KMS-11 (cell line): ENCODE results near the gene CDH24.
"Not testable (repeated sequence)": the region's sequence is repeated elsewhere in the genome, so short reads cannot be mapped to it uniquely, and the experiment has no call there.

Source experiments
- H2AFZ ChIP-seq: fragments of 200-600 bp; sonication (generic); 2 replicates; pipeline ENCODE4 v1.6.1; 2016; ENCODE audit warnings: antibody characterized with exemption, mixed run types, low read depth
- H3K27ac ChIP-seq: fragments of 200-600 bp; sonication (generic); 2 replicates; pipeline ENCODE4 v1.6.1; 2016; ENCODE audit warnings: mild to moderate bottlenecking, mixed run types
- H3K27me3 ChIP-seq: fragments of 200-600 bp; sonication (generic); 2 replicates; pipeline ENCODE4 v1.6.1; 2017; ENCODE audit warnings: mild to moderate bottlenecking, low read depth, mixed run types, moderate library complexity; ENCODE audit not compliant: insufficient read depth
- H3K36me3 ChIP-seq: fragments of 200-600 bp; sonication (generic); 2 replicates; pipeline ENCODE4 v1.6.1; 2017; ENCODE audit warnings: mild to moderate bottlenecking, mixed run types; ENCODE audit not compliant: insufficient read depth
- H3K4me1 ChIP-seq: fragments of 200-600 bp; sonication (generic); 2 replicates; pipeline ENCODE4 v1.6.1; 2016; ENCODE audit warnings: mild to moderate bottlenecking, low read depth, mixed run types; ENCODE audit not compliant: poor library complexity, severe bottlenecking
- H3K4me2 ChIP-seq: fragments of 200-600 bp; sonication (generic); 2 replicates; pipeline ENCODE4 v1.7.0; 2016; ENCODE audit warnings: mild to moderate bottlenecking, mixed run types
- H3K4me3 ChIP-seq: fragments of 200-600 bp; sonication (generic); IDR thresholded peaks from 2 replicates; pipeline ENCODE4 v1.6.1; 2017; ENCODE audit warnings: low read depth, low read length, mixed read lengths; ENCODE audit not compliant: insufficient read depth
- H3K79me2 ChIP-seq: fragments of 200-600 bp; sonication (generic); 2 replicates; pipeline ENCODE4 v1.6.1; 2016; ENCODE audit warnings: low read depth, mixed run types; ENCODE audit not compliant: insufficient read depth
- H3K9ac ChIP-seq: fragments of 200-600 bp; sonication (generic); 2 replicates; pipeline ENCODE4 v1.6.1; 2016; ENCODE audit warnings: mild to moderate bottlenecking, mixed run types
- H4K20me1 ChIP-seq: fragments of 200-600 bp; sonication (generic); 2 replicates; pipeline ENCODE4 v1.6.1; 2016; ENCODE audit warnings: mild to moderate bottlenecking, mixed run types; ENCODE audit not compliant: insufficient read depth
- TF ChIP-seq, protein P1 (sequence below): fragments of 200-600 bp; sonication (generic); conservative IDR thresholded peaks from 2 replicates; pipeline ENCODE4 v1.6.1; 2017; ENCODE audit warnings: low read depth, mild to moderate bottlenecking, antibody characterized with exemption, low read length, moderate library complexity, mixed read lengths

Gene CDH24

DNA sequence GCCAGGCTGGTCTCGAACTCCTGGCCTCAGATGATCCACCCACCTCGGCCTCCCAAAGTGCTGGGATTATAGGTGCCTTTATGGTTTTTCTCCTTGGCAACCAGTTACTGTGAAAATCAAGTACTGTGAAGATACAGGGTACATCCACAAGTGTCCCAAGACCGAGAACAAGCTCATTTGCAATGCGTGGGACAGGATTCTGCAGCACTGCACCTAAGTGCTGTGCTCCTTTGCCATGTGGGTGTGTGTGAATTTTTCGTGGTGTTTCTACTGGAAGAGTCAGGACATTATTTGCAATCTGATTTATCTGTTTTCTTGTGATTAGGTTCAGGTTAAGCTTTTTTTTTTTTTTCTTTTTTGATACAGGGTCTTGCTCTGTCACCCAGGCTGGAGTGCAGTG, 40.2 kb downstream of the CDH24 start:
- TF ChIP-seq, protein P1, sequence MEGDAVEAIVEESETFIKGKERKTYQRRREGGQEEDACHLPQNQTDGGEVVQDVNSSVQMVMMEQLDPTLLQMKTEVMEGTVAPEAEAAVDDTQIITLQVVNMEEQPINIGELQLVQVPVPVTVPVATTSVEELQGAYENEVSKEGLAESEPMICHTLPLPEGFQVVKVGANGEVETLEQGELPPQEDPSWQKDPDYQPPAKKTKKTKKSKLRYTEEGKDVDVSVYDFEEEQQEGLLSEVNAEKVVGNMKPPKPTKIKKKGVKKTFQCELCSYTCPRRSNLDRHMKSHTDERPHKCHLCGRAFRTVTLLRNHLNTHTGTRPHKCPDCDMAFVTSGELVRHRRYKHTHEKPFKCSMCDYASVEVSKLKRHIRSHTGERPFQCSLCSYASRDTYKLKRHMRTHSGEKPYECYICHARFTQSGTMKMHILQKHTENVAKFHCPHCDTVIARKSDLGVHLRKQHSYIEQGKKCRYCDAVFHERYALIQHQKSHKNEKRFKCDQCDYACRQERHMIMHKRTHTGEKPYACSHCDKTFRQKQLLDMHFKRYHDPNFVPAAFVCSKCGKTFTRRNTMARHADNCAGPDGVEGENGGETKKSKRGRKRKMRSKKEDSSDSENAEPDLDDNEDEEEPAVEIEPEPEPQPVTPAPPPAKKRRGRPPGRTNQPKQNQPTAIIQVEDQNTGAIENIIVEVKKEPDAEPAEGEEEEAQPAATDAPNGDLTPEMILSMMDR, result no peak
- H4K20me1 ChIP-seq, result no peaks in the 10 kb centered on the region
- no peaks in the 10 kb centered on the region for H3K79me2 ChIP-seq
- no peaks in the 10 kb centered on the region for H3K27me3 ChIP-seq
- H3K36me3 ChIP-seq, result no peaks in the 10 kb centered on the region
- no peak overlapping the region for H2AFZ ChIP-seq
- no peak overlapping the region for H3K27ac ChIP-seq
- H3K9ac ChIP-seq, result no peak overlapping the region
- no peak overlapping the region for H3K4me2 ChIP-seq
- no peak overlapping the region for H3K4me3 ChIP-seq
- H3K4me1 ChIP-seq, result no peaks in the 10 kb centered on the region

DNA sequence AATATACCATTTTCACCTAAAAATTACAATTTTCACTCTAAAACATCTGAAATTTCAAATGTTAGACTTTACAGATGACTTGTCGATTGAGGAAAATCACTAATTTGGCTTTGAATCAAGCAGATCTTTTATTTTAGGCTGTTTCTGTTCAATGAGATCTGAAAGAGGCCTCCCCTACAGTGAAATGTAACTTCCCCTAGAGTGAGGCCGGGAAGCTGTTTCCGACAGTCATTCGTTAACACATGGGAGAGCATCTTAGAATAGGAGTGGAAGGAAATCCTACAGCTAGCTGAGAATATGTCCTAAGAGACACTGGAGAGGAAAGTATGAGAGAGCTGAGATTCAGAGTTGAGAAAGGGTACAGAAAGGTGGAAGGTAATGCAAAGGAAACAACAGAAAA, 41.7 kb downstream of the CDH24 start:
- H3K36me3 ChIP-seq, result no peaks in the 10 kb centered on the region
- no peak overlapping the region for H3K4me3 ChIP-seq
- H3K4me2 ChIP-seq, result no peak overlapping the region
- no peaks in the 10 kb centered on the region for H3K4me1 ChIP-seq
- H3K27me3 ChIP-seq, result no peaks in the 10 kb centered on the region
- H3K9ac ChIP-seq, result no peak overlapping the region
- H3K27ac ChIP-seq, result no peak overlapping the region
- TF ChIP-seq, protein P1, result no peak
- H4K20me1 ChIP-seq, result no peaks in the 10 kb centered on the region
- no peak overlapping the region for H2AFZ ChIP-seq
- no peaks in the 10 kb centered on the region for H3K79me2 ChIP-seq

DNA sequence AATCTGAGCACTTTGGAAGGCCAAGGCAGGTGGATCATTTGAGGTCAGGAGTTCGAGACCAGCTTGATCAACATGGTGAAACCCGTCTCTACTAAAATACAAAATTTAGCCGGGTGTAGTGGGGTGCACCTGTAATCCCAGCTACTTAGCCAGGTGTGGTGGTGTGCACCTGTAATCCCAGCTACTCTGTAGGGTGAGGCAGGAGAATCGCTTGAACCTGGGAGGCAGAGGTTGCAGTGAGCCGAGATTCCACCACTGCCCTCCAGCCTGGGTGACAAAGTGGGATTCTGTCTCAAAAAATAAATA, 43.6 kb downstream of the CDH24 start:
- H3K9ac ChIP-seq, H3K27me3 ChIP-seq, H3K4me1 ChIP-seq, H4K20me1 ChIP-seq, H3K36me3 ChIP-seq, H3K27ac ChIP-seq, H3K79me2 ChIP-seq, H3K4me3 ChIP-seq, H2AFZ ChIP-seq, H3K4me2 ChIP-seq: not testable (repeated sequence)

DNA sequence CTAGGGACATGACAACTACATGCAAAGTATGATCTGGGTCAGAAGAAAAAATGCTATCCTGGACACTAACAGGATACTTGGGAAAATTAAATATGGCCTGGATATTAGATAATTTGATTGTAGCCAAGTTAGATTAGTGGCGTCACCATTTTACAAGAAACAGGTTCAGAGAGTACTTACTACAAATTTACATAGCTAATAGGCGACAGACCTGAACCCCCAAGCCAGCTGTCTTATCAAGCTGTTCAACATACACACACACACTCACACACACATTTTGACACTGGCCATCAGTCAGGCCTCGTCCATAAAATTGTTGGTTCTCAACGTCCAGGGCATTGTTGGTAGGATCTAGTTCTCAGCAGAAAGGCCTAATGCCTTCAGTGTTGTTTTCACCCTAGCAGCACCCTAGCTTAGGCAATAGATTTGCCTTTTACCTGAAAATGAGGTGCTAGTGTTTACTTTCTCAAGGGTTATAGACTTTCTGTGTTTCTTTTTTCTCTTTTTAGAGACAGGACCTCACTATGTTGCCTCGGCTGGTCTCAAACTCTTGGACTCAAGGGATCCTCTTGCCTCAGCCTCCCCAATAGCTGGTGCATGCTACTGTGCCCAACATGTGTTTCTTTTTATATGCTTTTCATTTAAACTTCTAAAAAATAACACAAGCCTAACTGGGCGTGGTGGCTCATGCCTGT, 44.1 kb downstream of the CDH24 start:
- Histone ChIP-seq H4K20me1 (no peaks in the 10 kb centered on the region), H3K9ac (no peak overlapping the region), H3K36me3 (no peaks in the 10 kb centered on the region), H3K27me3 (no peaks in the 10 kb centered on the region), H3K27ac (no peak overlapping the region), H3K4me2 (no peak overlapping the region), H3K79me2 (no peaks in the 10 kb centered on the region), H3K4me1 (peaks cover 12% of the 10 kb centered on the region), H2AFZ (no peak overlapping the region), H3K4me3 (no peak overlapping the region)
- TF ChIP-seq, protein P1, result no peak

DNA sequence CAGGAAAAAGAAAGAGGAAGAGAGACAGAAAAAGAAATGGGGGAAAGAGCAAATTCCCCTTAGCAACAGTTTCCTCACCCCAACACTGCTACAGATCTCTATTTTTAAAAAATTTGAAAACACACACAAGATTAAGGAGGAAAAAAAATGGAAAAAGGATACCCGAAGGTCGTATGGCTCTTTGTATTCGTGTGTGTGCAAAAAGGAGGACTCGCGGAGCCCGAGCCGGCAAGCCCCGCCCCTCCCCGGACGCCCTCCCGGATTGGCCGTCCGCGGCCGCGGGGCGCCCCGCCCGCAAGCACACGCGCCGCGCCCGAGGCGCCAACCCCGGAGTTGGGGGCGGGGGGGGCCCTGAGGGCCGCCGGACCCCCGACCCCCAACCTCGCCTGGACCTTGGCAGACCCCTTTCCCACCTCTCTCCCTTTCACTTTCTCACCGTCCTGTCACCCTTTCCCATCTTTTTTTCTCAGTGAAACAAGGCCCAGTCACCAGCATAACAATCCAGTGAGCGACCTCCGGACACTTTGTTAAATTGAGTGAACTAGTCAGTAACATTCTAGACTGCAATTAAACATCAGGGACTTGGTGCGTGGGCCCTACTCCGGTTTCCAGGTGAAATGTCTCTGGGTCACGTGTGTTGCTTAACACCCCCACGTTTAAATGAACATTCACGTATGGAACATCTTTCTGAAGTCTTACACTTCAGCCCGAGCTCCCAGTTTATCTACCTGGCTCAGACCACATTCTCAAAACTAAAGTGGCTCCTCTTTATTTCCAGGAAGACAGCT, 47.2 kb downstream of the CDH24 start, which contains the start of gene C14orf93:
Gene C14orf93 (minus strand): TSS at position 205 of the 788 bp plus-strand sequence. CDS start 11,120 bp downstream, outside the sequence.
- TF ChIP-seq, protein P1, result no peak
- Histone ChIP-seq H3K27me3 (no peaks in the 10 kb centered on the region), H3K4me3 (no peak within 1 kb of the TSS), H3K36me3 (no peaks in the 10 kb centered on the region), H3K79me2 (no peaks in the 10 kb centered on the region), H4K20me1 (no peaks in the 10 kb centered on the region), H3K9ac (peak within 1 kb of the TSS; percentile 64; the same call in 1 of the 2 replicates), H3K27ac (peak within 1 kb of the TSS; percentile 74), H2AFZ (peak within 1 kb of the TSS; percentile 82), H3K4me1 (peaks cover 31% of the 10 kb centered on the region), H3K4me2 (peak within 1 kb of the TSS; percentile 86)
